GM23338 (cell line): ENCODE measurements around the gene TMEM92. TPM values are rescaled to one million over a fixed set of nuclear protein-coding genes. Genes with fewer than 3 reads are reported as not detected.

ENCODE experiments used
- ATAC-seq: fragments of 200-7000 bp; cut with Tn5 transposase; 3 replicates; pipeline ENCODE4 v1.9.1; 2020
- DNase-seq: peaks from one replicate; pipeline ENCODE4 v3.0.0-alpha.2; 2015; ENCODE audit warnings: low spot score
- H2AFZ ChIP-seq: fragments of 200-600 bp; sonication (generic); 2 replicates; pipeline ENCODE4 v1.8.0; 2016; ENCODE audit warnings: antibody characterized with exemption, mild to moderate bottlenecking, moderate library complexity
- H3F3A ChIP-seq: fragments of 200-600 bp; sonication (generic); replicated peaks from 2 replicates; pipeline ENCODE4 v1.8.0; 2017; ENCODE audit warnings: antibody characterized with exemption, mixed run types, low read depth
- H3K27ac ChIP-seq: fragments of 200-600 bp; sonication (generic); 2 replicates; pipeline ENCODE4 v1.6.1; 2016; ENCODE audit warnings: low read depth
- H3K27me3 ChIP-seq: fragments of 200-600 bp; sonication (generic); 2 replicates; pipeline ENCODE4 v1.8.0; 2016; ENCODE audit warnings: mild to moderate bottlenecking, mixed run types, moderate library complexity; ENCODE audit not compliant: insufficient read depth
- H3K36me3 ChIP-seq: fragments of 200-600 bp; sonication (generic); 2 replicates; pipeline ENCODE4 v1.8.0; 2016; ENCODE audit warnings: mild to moderate bottlenecking; ENCODE audit not compliant: insufficient read depth
- H3K4me1 ChIP-seq: fragments of 200-600 bp; sonication (generic); 2 replicates; pipeline ENCODE4 v1.8.0; 2016; ENCODE audit warnings: mild to moderate bottlenecking, moderate library complexity; ENCODE audit not compliant: insufficient read depth
- H3K4me2 ChIP-seq: fragments of 200-600 bp; sonication (generic); 2 replicates; pipeline ENCODE4 v1.7.1; 2017; ENCODE audit warnings: mixed run types
- H3K4me3 ChIP-seq: fragments of 200-600 bp; sonication (generic); 2 replicates; pipeline ENCODE4 v1.6.1; 2016; ENCODE audit warnings: mixed run types
- H3K79me2 ChIP-seq: fragments of 200-600 bp; sonication (generic); replicated peaks from 2 replicates; pipeline ENCODE4 v1.8.0; 2017; ENCODE audit warnings: mild to moderate bottlenecking; ENCODE audit not compliant: insufficient read depth
- H3K9me2 ChIP-seq: fragments of 200-600 bp; sonication (generic); 2 replicates; pipeline ENCODE4 v1.8.0; 2017; ENCODE audit not compliant: insufficient read depth
- H4K20me1 ChIP-seq: fragments of 200-600 bp; sonication (generic); replicated peaks from 2 replicates; pipeline ENCODE4 v1.8.0; 2017; ENCODE audit warnings: mild to moderate bottlenecking; ENCODE audit not compliant: insufficient read depth
- H3K27ac Mint-ChIP-seq: 2 replicates; pipeline ENCODE4 v1.8.0; 2020; ENCODE audit warnings: inconsistent platforms, mild to moderate bottlenecking, moderate library complexity, mixed read lengths
- H3K27me3 Mint-ChIP-seq: 3 replicates; pipeline ENCODE4 v1.8.0; 2022; ENCODE audit warnings: low read depth, mild to moderate bottlenecking, moderate library complexity, mixed read lengths, inconsistent platforms; ENCODE audit not compliant: insufficient read depth, poor library complexity
- H3K36me3 Mint-ChIP-seq: 3 replicates; pipeline ENCODE4 v1.8.0; 2021; ENCODE audit warnings: low read depth, mild to moderate bottlenecking, inconsistent platforms, moderate library complexity, mixed read lengths
- H3K4me1 Mint-ChIP-seq: 3 replicates; pipeline ENCODE4 v1.8.0; 2020; ENCODE audit warnings: mild to moderate bottlenecking, inconsistent platforms, mixed read lengths
- H3K4me3 Mint-ChIP-seq: 3 replicates; pipeline ENCODE4 v1.8.0; 2021; ENCODE audit warnings: moderate library complexity, mild to moderate bottlenecking, inconsistent platforms, mixed read lengths
- H3K9me3 Mint-ChIP-seq: 3 replicates; pipeline ENCODE4 v1.8.0; 2020; ENCODE audit warnings: moderate library complexity, mild to moderate bottlenecking, inconsistent platforms, mixed read lengths
- CREB1 ChIP-seq: fragments of 250-450 bp; sonication (Bioruptor Pico); IDR thresholded peaks from 2 replicates; pipeline ENCODE4 v1.5.0; 2020; ENCODE audit warnings: low read depth, mild to moderate bottlenecking, moderate library complexity
- CTCF ChIP-seq, 2 experiments: fragments of 200-600 bp in 1 of 2; sonication (generic) in 1 of 2; conservative IDR thresholded peaks; 2 replicates each; pipeline versions ENCODE4 v1.5.1 to v1.6.1; 2016 to 2017; ENCODE audit warnings: antibody characterized with exemption in 2 of 2, low read depth in 2 of 2, mild to moderate bottlenecking in 2 of 2, moderate library complexity in 1 of 2
- ETS1 ChIP-seq: IDR thresholded peaks from 2 replicates; pipeline ENCODE4 v1.6.1; 2016; ENCODE audit warnings: antibody characterized with exemption
- EZH2 ChIP-seq: fragments of 200-600 bp; sonication (generic); IDR thresholded peaks from one replicate; pipeline ENCODE4 v1.8.0; 2017; ENCODE audit warnings: antibody characterized with exemption, mild to moderate bottlenecking, low read depth; ENCODE audit not compliant: unreplicated experiment
- EZH2phosphoT487 ChIP-seq: fragments of 200-600 bp; sonication (generic); IDR thresholded peaks from one replicate; pipeline ENCODE4 v1.8.1; 2018; ENCODE audit warnings: antibody characterized with exemption; ENCODE audit not compliant: unreplicated experiment
- JUNB ChIP-seq: IDR thresholded peaks from one replicate; pipeline ENCODE4 v1.6.1; 2016; ENCODE audit warnings: antibody characterized with exemption; ENCODE audit not compliant: unreplicated experiment
- NANOG ChIP-seq: IDR thresholded peaks from 2 replicates; pipeline ENCODE4 v1.6.1; 2016; ENCODE audit warnings: antibody characterized with exemption, borderline replicate concordance
- POLR2AphosphoS5 ChIP-seq: IDR thresholded peaks from 2 replicates; pipeline ENCODE4 v1.6.1; 2016; ENCODE audit warnings: antibody characterized with exemption, low read depth
- REST ChIP-seq: IDR thresholded peaks from one replicate; pipeline ENCODE4 v1.6.1; 2018; ENCODE audit warnings: antibody characterized with exemption; ENCODE audit not compliant: unreplicated experiment
- STAT1 ChIP-seq: IDR thresholded peaks from one replicate; pipeline ENCODE4 v1.6.1; 2016; ENCODE audit warnings: antibody characterized with exemption; ENCODE audit not compliant: unreplicated experiment
- ZNF114 ChIP-seq: fragments of 250-450 bp; sonication (Bioruptor Pico); IDR thresholded peaks from 2 replicates; pipeline ENCODE4 v1.5.0; 2020; ENCODE audit warnings: mild to moderate bottlenecking, moderate library complexity
- ZNF331 ChIP-seq: fragments of 250-450 bp; sonication (Bioruptor Pico); IDR thresholded peaks from 2 replicates; pipeline ENCODE4 v1.5.0; 2020; ENCODE audit warnings: low read depth, mild to moderate bottlenecking, moderate library complexity
- ZNF462 ChIP-seq: fragments of 250-450 bp; sonication (Bioruptor Pico); IDR thresholded peaks from 2 replicates; pipeline ENCODE4 v1.5.0; 2020; ENCODE audit warnings: mild to moderate bottlenecking, moderate library complexity
- polyA plus RNA-seq: library from polyadenylated mRNA; unstranded; fragments of >200 nt; fragmentation: Nextera tagmentation; extraction: Ambion mirVana; gene quantifications from 2 replicates; pipeline ENCODE4 v1.2.1, GENCODE V29; 2016
- total RNA-seq: library from RNA; depleted of rRNA; stranded (reverse); fragments of >200 nt; shearing (Covaris generic); gene quantifications from 2 replicates; pipeline ENCODE4 v1.2.3, GENCODE V29; 2014

TMEM92 gene
- total and polyA plus RNA-seq, 2 experiments from 2014 or later, result 9.7 to 18.4 TPM

GRCh38 chr17:50248255-50248654 lies 26.0 kb upstream of the TMEM92 start:
- no peaks in the 10 kb centered on the region for H3K4me1 Mint-ChIP-seq
- TF ChIP-seq ZNF331 (CRISPR knock-in tag) (no peak), NANOG (no peak), STAT1 (no peak), ETS1 (no peak), CTCF (conservative IDR thresholded peaks at IDR 0.05; ENCODE audit: low read depth in 2 of 2) (no peak), ZNF462 (CRISPR knock-in tag) (no peak), CREB1 (no peak), EZH2 (no peak), JUNB (no peak), ZNF114 (CRISPR knock-in tag) (no peak), REST (no peak), EZH2phosphoT487 (no peak), POLR2AphosphoS5 (no peak)
- ATAC-seq (no peak), DNase-seq (no peak)
- Histone ChIP-seq H3K27me3 (no peaks in the 10 kb centered on the region), H3K9me2 (no peaks in the 10 kb centered on the region), H3K4me1 (no peaks in the 10 kb centered on the region), H4K20me1 (no peaks in the 10 kb centered on the region), H3K36me3 (no peaks in the 10 kb centered on the region), H3F3A (no peaks in the 10 kb centered on the region), H3K27ac (no peak overlapping the region), H2AFZ (no peak overlapping the region), H3K4me2 (no peak overlapping the region), H3K79me2 (no peaks in the 10 kb centered on the region), H3K4me3 (no peak overlapping the region)
- H3K27me3 Mint-ChIP-seq, result peaks cover 4% of the 10 kb centered on the region
- H3K4me3 Mint-ChIP-seq, result no peak overlapping the region
- peaks cover 39% of the 10 kb centered on the region for H3K9me3 Mint-ChIP-seq
- H3K36me3 Mint-ChIP-seq, result peaks cover 7% of the 10 kb centered on the region; the same call in 2 of the 3 replicates
- no peak overlapping the region for H3K27ac Mint-ChIP-seq
